Bronchial smooth muscle cell (primary cell): Measurements from ENCODE around the gene FICD. TPM values are rescaled to one million over a fixed set of nuclear protein-coding genes. Genes with fewer than 3 reads are reported as not detected.

Source experiments
- total RNA-seq: library from RNA; depleted of rRNA; stranded (reverse); fragments of >200 nt; gene quantifications from 2 replicates; pipeline ENCODE4 v1.2.1, GENCODE V29; 2014

The FICD gene
- total RNA-seq = 4.4 and 7.6 TPM in 2 replicates

GRCh38 chr12:108514973-108515814, at the start of gene FICD:
Gene FICD (plus strand): TSS chr12:108515277. CDS start chr12:108516973, 1,696 bp downstream.

GRCh38 chr12:108560752-108561719, 46.0 kb downstream of the FICD start, which contains the start of gene SART3:
Gene SART3 (minus strand): TSS chr12:108561173. CDS start chr12:108561154, 19 bp downstream.

DNA sequence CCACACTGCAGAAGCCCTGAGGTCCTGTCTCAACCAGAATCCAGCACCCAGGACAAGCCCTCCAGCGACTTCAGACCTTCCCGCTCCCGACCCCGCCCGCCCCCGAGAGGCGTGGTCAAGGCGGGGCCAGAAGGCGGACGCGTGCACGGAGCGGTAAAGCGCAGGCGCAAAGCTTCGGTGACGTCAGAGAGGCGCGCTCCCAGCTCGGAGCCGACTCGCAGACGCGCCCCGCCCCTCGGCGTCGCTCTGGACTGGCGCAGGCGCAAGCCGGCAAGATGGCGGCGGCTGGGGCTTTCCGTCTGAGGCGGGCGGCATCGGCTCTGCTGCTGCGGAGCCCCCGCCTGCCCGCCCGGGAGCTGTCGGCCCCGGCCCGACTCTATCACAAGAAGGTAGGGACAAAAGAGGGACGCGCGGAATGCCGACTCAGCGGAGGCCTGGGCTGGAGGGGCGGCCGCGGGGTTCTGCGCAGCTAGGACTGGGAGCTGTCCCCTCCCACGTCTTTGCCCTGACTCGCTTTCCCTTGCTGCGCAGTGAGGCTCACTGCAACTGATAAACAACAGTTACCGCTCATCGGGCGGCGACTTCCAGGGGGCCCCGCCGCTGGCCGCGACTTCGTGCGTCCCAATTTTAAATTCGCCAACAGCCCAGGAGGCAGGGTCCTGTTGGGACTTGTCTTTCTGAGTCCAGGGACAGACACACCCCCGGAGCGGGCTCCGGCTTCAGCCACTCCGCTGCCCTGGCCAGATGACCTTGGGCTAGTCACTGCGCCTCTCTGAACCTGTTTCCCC, 47.5 kb downstream of the FICD start, which contains the start of gene ISCU:
Gene ISCU, plus strand, starts transcription at position 249 of the 788 bp plus-strand sequence. Its CDS starts 27 bp downstream, at position 276.

Other genes with a start within 250 kb of the FICD start
- not detected in 2 replicates for gene CMKLR1, start 176.0 kb upstream of the FICD start, total RNA-seq
- 104 and 131 TPM in 2 replicates for gene SART3, start 45.9 kb downstream of the FICD start, total RNA-seq
- gene ISCU, start 47.3 kb downstream of the FICD start, total RNA-seq = 179 and 203 TPM in 2 replicates
- 99.6 and 211 TPM in 2 replicates for gene TMEM119, start 82.8 kb downstream of the FICD start, total RNA-seq
- 0.63 and 1.5 TPM in 2 replicates for gene SELPLG, start 118.6 kb downstream of the FICD start, total RNA-seq
- gene CORO1C, start 216.2 kb downstream of the FICD start, total RNA-seq = 165 and 172 TPM in 2 replicates